HEK293 (cell line): ENCODE data around the gene PTTG1.
A peak's percentile ranks its signal among the peaks of the same experiment; 100 is the strongest.

Experiments
- CTCF ChIA-PET: fragments of 350-600 bp; formaldehyde crosslinking; extraction: SDS; loops from one replicate; lab custom pipeline; 2021; ENCODE audit warnings: antibody characterized with exemption; lab: Yijun Ruan, JAX
- POLR2A ChIA-PET: fragments of 300-600 bp; formaldehyde crosslinking; extraction: SDS; loops from one replicate; lab custom pipeline; 2020; ENCODE audit warnings: antibody characterized with exemption, inconsistent platforms; lab: Yijun Ruan, JAX
- H3K27ac ChIP-seq: fragments of 200-500 bp; sonication (Bioruptor generic); 2 replicates; pipeline ENCODE4 v1.5.1; 2014; ENCODE audit warnings: low read depth, low read length, control low read depth, inconsistent platforms; ENCODE audit errors: extremely low read depth
- H3K36me3 ChIP-seq, 2 experiments: fragments of 200-500 bp in 1 of 2; sonication (Bioruptor generic) in 1 of 2; 1 replicate in 1 of 2; 2 replicates in 1 of 2; pipeline ENCODE4 v1.5.1; 2014 to 2017; ENCODE audit warnings: inconsistent platforms in 2 of 2, low read length in 2 of 2; ENCODE audit not compliant: control insufficient read depth in 2 of 2, insufficient read depth in 1 of 2
- H3K4me1 ChIP-seq: fragments of 200-500 bp; sonication (Bioruptor generic); 2 replicates; pipeline ENCODE4 v1.5.1; 2014; ENCODE audit warnings: mild to moderate bottlenecking, low read length, inconsistent platforms; ENCODE audit not compliant: control insufficient read depth, insufficient read depth
- H3K4me3 ChIP-seq: 2 replicates; pipeline ENCODE4 v1.5.1; 2011; ENCODE audit warnings: low read depth, mild to moderate bottlenecking, control low read depth, low read length, moderate library complexity
- H3K9me3 ChIP-seq: fragments of 200-500 bp; sonication (Bioruptor generic); 2 replicates; pipeline ENCODE4 v1.5.1; 2014; ENCODE audit warnings: low read depth, low read length, inconsistent platforms; ENCODE audit not compliant: control insufficient read depth, insufficient read depth
- BCL6B ChIP-seq: fragments of 450-650 bp; formaldehyde crosslinking; IDR thresholded peaks from 2 replicates; pipeline ENCODE4 v1.5.1; 2017; ENCODE audit warnings: missing biosample characterization, missing genetic modification characterization
- GFI1B ChIP-seq: fragments of 450-650 bp; formaldehyde crosslinking; IDR thresholded peaks from 2 replicates; pipeline ENCODE4 v1.5.1; 2016; ENCODE audit warnings: missing biosample characterization, missing genetic modification characterization
- GLIS2 ChIP-seq: fragments of 450-650 bp; formaldehyde crosslinking; IDR thresholded peaks from 2 replicates; pipeline ENCODE4 v1.5.1; 2016; ENCODE audit warnings: missing biosample characterization, missing genetic modification characterization
- PATZ1 ChIP-seq: fragments of 450-650 bp; formaldehyde crosslinking; IDR thresholded peaks from 2 replicates; pipeline ENCODE4 v1.5.1; 2016; ENCODE audit warnings: missing biosample characterization, missing genetic modification characterization
- PRDM10 ChIP-seq: fragments of 450-650 bp; formaldehyde crosslinking; IDR thresholded peaks from 2 replicates; pipeline ENCODE4 v1.5.1; 2016; ENCODE audit warnings: missing biosample characterization, missing genetic modification characterization
- YY2 ChIP-seq: fragments of 450-650 bp; formaldehyde crosslinking; IDR thresholded peaks from 2 replicates; pipeline ENCODE4 v1.5.1; 2016; ENCODE audit warnings: missing biosample characterization, missing genetic modification characterization
- ZBTB26 ChIP-seq: fragments of 450-650 bp; formaldehyde crosslinking; optimal IDR thresholded peaks from 2 replicates; pipeline ENCODE3; 2016; ENCODE audit warnings: missing biosample characterization, mild to moderate bottlenecking, missing genetic modification characterization
- ZBTB8A ChIP-seq: fragments of 450-650 bp; formaldehyde crosslinking; IDR thresholded peaks from 2 replicates; pipeline ENCODE4 v1.5.1; 2016; ENCODE audit warnings: missing biosample characterization, missing genetic modification characterization
- ZIC2 ChIP-seq: fragments of 450-650 bp; formaldehyde crosslinking; IDR thresholded peaks from 2 replicates; pipeline ENCODE4 v1.5.1; 2016; ENCODE audit warnings: missing biosample characterization, missing genetic modification characterization
- ZNF138 ChIP-seq: fragments of 450-650 bp; formaldehyde crosslinking; IDR thresholded peaks from 2 replicates; pipeline ENCODE4 v1.5.1; 2016; ENCODE audit warnings: missing biosample characterization, missing genetic modification characterization, borderline replicate concordance
- ZNF214 ChIP-seq: fragments of 450-650 bp; formaldehyde crosslinking; IDR thresholded peaks from 2 replicates; pipeline ENCODE4 v1.5.1; 2017; ENCODE audit warnings: missing biosample characterization, mild to moderate bottlenecking, missing genetic modification characterization, borderline replicate concordance
- ZNF248 ChIP-seq: fragments of 450-650 bp; formaldehyde crosslinking; IDR thresholded peaks from 2 replicates; pipeline ENCODE4 v1.5.1; 2017; ENCODE audit warnings: missing biosample characterization, missing genetic modification characterization
- ZNF37A ChIP-seq: fragments of 450-650 bp; IDR thresholded peaks from 2 replicates; pipeline ENCODE4 v1.5.1; 2018; ENCODE audit warnings: missing biosample characterization, missing genetic modification characterization
- ZNF398 ChIP-seq: fragments of 450-650 bp; formaldehyde crosslinking; IDR thresholded peaks from 2 replicates; pipeline ENCODE4 v1.5.1; 2017; ENCODE audit warnings: missing biosample characterization, missing genetic modification characterization
- ZNF416 ChIP-seq: fragments of 450-650 bp; formaldehyde crosslinking; IDR thresholded peaks from 2 replicates; pipeline ENCODE4 v1.5.1; 2016; ENCODE audit warnings: missing biosample characterization, missing genetic modification characterization
- ZNF449 ChIP-seq: fragments of 450-650 bp; formaldehyde crosslinking; IDR thresholded peaks from 2 replicates; pipeline ENCODE4 v1.5.1; 2017; ENCODE audit warnings: missing biosample characterization, mild to moderate bottlenecking, missing genetic modification characterization, moderate library complexity
- ZNF501 ChIP-seq: fragments of 450-650 bp; formaldehyde crosslinking; IDR thresholded peaks from 2 replicates; pipeline ENCODE4 v1.5.1; 2016; ENCODE audit warnings: missing biosample characterization, missing genetic modification characterization
- ZNF514 ChIP-seq: fragments of 450-650 bp; formaldehyde crosslinking; IDR thresholded peaks from 2 replicates; pipeline ENCODE4 v1.5.1; 2016; ENCODE audit warnings: missing biosample characterization, missing genetic modification characterization
- ZNF580 ChIP-seq: fragments of 450-650 bp; formaldehyde crosslinking; IDR thresholded peaks from 2 replicates; pipeline ENCODE4 v1.5.1; 2016; ENCODE audit warnings: missing biosample characterization, missing genetic modification characterization
- ZNF596 ChIP-seq: fragments of 450-650 bp; IDR thresholded peaks from 2 replicates; pipeline ENCODE4 v1.5.0; 2018; ENCODE audit warnings: missing biosample characterization, mild to moderate bottlenecking, missing genetic modification characterization, moderate library complexity
- ZNF610 ChIP-seq: fragments of 450-650 bp; formaldehyde crosslinking; IDR thresholded peaks from 2 replicates; pipeline ENCODE4 v1.5.1; 2016; ENCODE audit warnings: missing biosample characterization, missing genetic modification characterization, borderline replicate concordance
- ZNF747 ChIP-seq: fragments of 450-650 bp; formaldehyde crosslinking; IDR thresholded peaks from 2 replicates; pipeline ENCODE4 v1.5.1; 2016; ENCODE audit warnings: missing biosample characterization, missing genetic modification characterization
- ZNF768 ChIP-seq: fragments of 450-650 bp; formaldehyde crosslinking; IDR thresholded peaks from 2 replicates; pipeline ENCODE4 v1.5.1; 2018; ENCODE audit warnings: missing biosample characterization, mild to moderate bottlenecking, missing genetic modification characterization
- ZNF777 ChIP-seq: fragments of 450-650 bp; formaldehyde crosslinking; IDR thresholded peaks from 2 replicates; pipeline ENCODE4 v1.5.1; 2017; ENCODE audit warnings: missing biosample characterization, missing genetic modification characterization, borderline replicate concordance
- ZNF785 ChIP-seq: fragments of 450-650 bp; formaldehyde crosslinking; IDR thresholded peaks from 2 replicates; pipeline ENCODE4 v1.5.1; 2016; ENCODE audit warnings: missing biosample characterization, missing genetic modification characterization
- ZSCAN23 ChIP-seq: fragments of 450-650 bp; formaldehyde crosslinking; IDR thresholded peaks from 2 replicates; pipeline ENCODE4 v1.5.1; 2016; ENCODE audit warnings: missing biosample characterization, missing genetic modification characterization

PTTG1 gene

GRCh38 chr5:160421625-160422258, at the start of gene PTTG1:
Gene PTTG1 (plus strand): TSS chr5:160421855. CDS start chr5:160422313, 458 bp downstream.
- ChIA-PET CTCF (interaction anchor here (0.7 to 8.8 kb wide), 4 partner anchors 11 to 47 kb away, joined by 3 to 56 read pairs (median 6); no protein-coding TSS in a partner anchor), POLR2A (interaction anchor here (0.5 to 1.9 kb wide), 11 partner anchors 9 to 1365 kb away, joined by 3 to 7 read pairs (median 4); partner anchors contain the start of gene TTC1)
- Histone ChIP-seq H3K4me1 (no peaks in the 10 kb centered on the region; the same call in 1 of the 2 replicates), H3K36me3 (peaks cover 23 to 38% of the 10 kb centered on the region in 2 experiments), H3K9me3 (no peaks in the 10 kb centered on the region), H3K4me3 (peak within 1 kb of the TSS; percentile 87), H3K27ac (peak within 1 kb of the TSS; percentile 38)
- no peak for TF ChIP-seq ZSCAN23 (tag by site-specific recombination)
- TF ChIP-seq GFI1B (tag by site-specific recombination): no peak
- TF ChIP-seq ZNF248 (tag by site-specific recombination): no peak
- TF ChIP-seq ZBTB26 (tag by site-specific recombination): peak; percentile 71
- no peak for TF ChIP-seq PATZ1 (tag by site-specific recombination)
- no peak for TF ChIP-seq ZNF514 (tag by site-specific recombination)
- peak; percentile 63 for TF ChIP-seq PRDM10 (tag by site-specific recombination)
- no peak for TF ChIP-seq ZNF747 (tag by site-specific recombination)
- TF ChIP-seq ZNF580 (tag by site-specific recombination): no peak
- no peak for TF ChIP-seq ZNF398
- no peak for TF ChIP-seq BCL6B (tag by site-specific recombination)
- TF ChIP-seq ZIC2 (tag by site-specific recombination): no peak
- peak; percentile 65; the same call in 1 of the 2 replicates for TF ChIP-seq ZNF501 (tag by site-specific recombination)
- no peak for TF ChIP-seq ZNF416 (tag by site-specific recombination)
- TF ChIP-seq ZBTB8A (tag by site-specific recombination): no peak
- no peak for TF ChIP-seq ZNF37A (tag by site-specific recombination)
- TF ChIP-seq ZNF138: no peak
- TF ChIP-seq ZNF777 (tag by site-specific recombination): no peak
- no peak for TF ChIP-seq ZNF449 (tag by site-specific recombination)
- TF ChIP-seq ZNF785: no peak
- TF ChIP-seq GLIS2 (tag by site-specific recombination): no peak
- no peak for TF ChIP-seq ZNF214 (tag by site-specific recombination)
- TF ChIP-seq ZNF610: no peak
- TF ChIP-seq ZNF596: no peak
- no peak for TF ChIP-seq YY2 (tag by site-specific recombination)
- no peak for TF ChIP-seq ZNF768 (tag by site-specific recombination)
